ENCODE results near the gene SORBS1. TPM values are rescaled to one million over a fixed set of nuclear protein-coding genes. Genes with fewer than 3 reads are reported as not detected.

Gene SORBS1
- total RNA-seq, 1 experiment from 2014 or later = 39.9 TPM

DNA sequence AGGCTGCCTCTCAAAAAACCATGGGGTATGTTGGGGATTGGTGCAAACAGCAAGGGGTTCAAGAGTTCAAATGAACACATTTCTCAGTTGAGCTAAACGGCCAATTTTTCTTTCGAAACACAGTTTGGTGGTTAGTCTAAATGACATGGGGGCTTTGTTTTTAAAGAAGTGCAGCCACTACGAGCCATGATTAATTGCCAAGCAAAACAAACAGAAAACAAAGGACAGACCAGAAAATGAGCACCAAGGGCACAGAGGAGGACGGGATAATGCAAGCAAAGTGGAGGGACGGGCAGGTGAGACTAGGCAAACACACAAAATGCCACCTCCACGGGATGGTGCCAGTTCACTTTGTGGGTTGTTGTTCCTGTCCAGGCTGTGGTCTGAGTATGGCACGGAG lies 205.9 kb downstream of the SORBS1 start:
- no peaks in the 10 kb centered on the region for H3K9me3 Mint-ChIP-seq
- H3K27me3 Mint-ChIP-seq (ENCODE audit: low read depth) = no peaks in the 10 kb centered on the region
- H3K4me3 Mint-ChIP-seq = no peak overlapping the region
- H3K27ac Mint-ChIP-seq = no peak overlapping the region
- H3K36me3 Mint-ChIP-seq = peaks cover 18% of the 10 kb centered on the region
- no peak for ATAC-seq
- DNase-seq (ENCODE audit: low spot score) = no peak
- POLR2A ChIA-PET = interaction anchor here (0.5 kb wide), 1 partner anchor 49 kb away, joined by 3 read pairs; no protein-coding TSS in a partner anchor
- CTCF ChIA-PET = interaction anchor here (2.0 kb wide), 1 partner anchor 109 kb away, joined by 8 read pairs; no protein-coding TSS in a partner anchor
- peaks cover 3% of the 10 kb centered on the region; the same call in 1 of the 2 replicates for H3K4me1 Mint-ChIP-seq
- no peak for TF ChIP-seq NFE2L1 (CRISPR knock-in tag; IDR thresholded peaks at IDR 0.05)
- TF ChIP-seq RORB (CRISPR knock-in tag; IDR thresholded peaks at IDR 0.05) = no peak
- TF ChIP-seq FOXJ3 (CRISPR knock-in tag; IDR thresholded peaks at IDR 0.05; ENCODE audit: borderline replicate concordance) = no peak
- TF ChIP-seq, protein P1, sequence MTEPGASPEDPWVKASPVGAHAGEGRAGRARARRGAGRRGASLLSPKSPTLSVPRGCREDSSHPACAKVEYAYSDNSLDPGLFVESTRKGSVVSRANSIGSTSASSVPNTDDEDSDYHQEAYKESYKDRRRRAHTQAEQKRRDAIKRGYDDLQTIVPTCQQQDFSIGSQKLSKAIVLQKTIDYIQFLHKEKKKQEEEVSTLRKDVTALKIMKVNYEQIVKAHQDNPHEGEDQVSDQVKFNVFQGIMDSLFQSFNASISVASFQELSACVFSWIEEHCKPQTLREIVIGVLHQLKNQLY (CRISPR knock-in tag; IDR thresholded peaks at IDR 0.05) = no peak
- TF ChIP-seq SOX15 (CRISPR knock-in tag; IDR thresholded peaks at IDR 0.05) = no peak
- TF ChIP-seq ZNF423 (CRISPR knock-in tag; IDR thresholded peaks at IDR 0.05) = no peak
- no peak for TF ChIP-seq NR1H2 (CRISPR knock-in tag; IDR thresholded peaks at IDR 0.05)
- TF ChIP-seq, protein P2, sequence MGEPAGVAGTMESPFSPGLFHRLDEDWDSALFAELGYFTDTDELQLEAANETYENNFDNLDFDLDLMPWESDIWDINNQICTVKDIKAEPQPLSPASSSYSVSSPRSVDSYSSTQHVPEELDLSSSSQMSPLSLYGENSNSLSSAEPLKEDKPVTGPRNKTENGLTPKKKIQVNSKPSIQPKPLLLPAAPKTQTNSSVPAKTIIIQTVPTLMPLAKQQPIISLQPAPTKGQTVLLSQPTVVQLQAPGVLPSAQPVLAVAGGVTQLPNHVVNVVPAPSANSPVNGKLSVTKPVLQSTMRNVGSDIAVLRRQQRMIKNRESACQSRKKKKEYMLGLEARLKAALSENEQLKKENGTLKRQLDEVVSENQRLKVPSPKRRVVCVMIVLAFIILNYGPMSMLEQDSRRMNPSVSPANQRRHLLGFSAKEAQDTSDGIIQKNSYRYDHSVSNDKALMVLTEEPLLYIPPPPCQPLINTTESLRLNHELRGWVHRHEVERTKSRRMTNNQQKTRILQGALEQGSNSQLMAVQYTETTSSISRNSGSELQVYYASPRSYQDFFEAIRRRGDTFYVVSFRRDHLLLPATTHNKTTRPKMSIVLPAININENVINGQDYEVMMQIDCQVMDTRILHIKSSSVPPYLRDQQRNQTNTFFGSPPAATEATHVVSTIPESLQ (CRISPR knock-in tag; IDR thresholded peaks at IDR 0.05) = no peak
- no peak for TF ChIP-seq NR2C2 (CRISPR knock-in tag; IDR thresholded peaks at IDR 0.05)
- no peak for TF ChIP-seq FOXP1 (CRISPR knock-in tag; IDR thresholded peaks at IDR 0.05; ENCODE audit: borderline replicate concordance)
- TF ChIP-seq MYBL2 (CRISPR knock-in tag; IDR thresholded peaks at IDR 0.05) = no peak
- TF ChIP-seq, protein P3, sequence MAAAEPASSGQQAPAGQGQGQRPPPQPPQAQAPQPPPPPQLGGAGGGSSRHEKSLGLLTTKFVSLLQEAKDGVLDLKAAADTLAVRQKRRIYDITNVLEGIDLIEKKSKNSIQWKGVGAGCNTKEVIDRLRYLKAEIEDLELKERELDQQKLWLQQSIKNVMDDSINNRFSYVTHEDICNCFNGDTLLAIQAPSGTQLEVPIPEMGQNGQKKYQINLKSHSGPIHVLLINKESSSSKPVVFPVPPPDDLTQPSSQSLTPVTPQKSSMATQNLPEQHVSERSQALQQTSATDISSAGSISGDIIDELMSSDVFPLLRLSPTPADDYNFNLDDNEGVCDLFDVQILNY (CRISPR knock-in tag; IDR thresholded peaks at IDR 0.05) = no peak
- TF ChIP-seq, protein P4, sequence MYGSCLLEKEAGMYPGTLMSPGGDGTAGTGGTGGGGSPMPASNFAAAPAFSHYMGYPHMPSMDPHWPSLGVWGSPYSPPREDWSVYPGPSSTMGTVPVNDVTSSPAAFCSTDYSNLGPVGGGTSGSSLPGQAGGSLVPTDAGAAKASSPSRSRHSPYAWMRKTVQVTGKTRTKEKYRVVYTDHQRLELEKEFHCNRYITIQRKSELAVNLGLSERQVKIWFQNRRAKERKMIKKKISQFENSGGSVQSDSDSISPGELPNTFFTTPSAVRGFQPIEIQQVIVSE (CRISPR knock-in tag; IDR thresholded peaks at IDR 0.05; ENCODE audit: borderline replicate concordance) = no peak
- no peak for TF ChIP-seq NFATC4 (CRISPR knock-in tag; IDR thresholded peaks at IDR 0.05)

DNA sequence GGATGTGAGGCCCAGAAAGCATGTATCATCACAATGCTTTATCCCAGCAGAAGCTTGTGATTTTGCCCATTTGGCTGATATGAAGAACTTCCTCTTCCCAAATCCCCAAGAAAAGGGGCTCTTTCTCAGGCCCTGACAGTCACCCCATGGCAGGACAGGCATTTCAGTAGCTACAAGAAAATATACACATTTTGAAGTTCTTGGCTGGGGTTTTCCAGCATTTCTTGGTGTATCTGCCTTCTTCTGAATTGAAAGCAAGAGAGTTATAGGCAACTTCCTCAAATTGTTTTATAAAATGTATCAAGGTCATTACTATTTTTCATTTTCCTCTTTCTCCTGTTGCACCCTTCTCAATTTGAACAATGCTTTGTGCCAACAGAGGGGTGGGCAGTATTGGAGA lies 207.1 kb downstream of the SORBS1 start:
- ChIA-PET POLR2A (no interaction called here), CTCF (interaction anchor here (1.9 to 2.0 kb wide), 2 partner anchors 9 to 108 kb away, joined by 8 read pairs; no protein-coding TSS in a partner anchor)
- no peaks in the 10 kb centered on the region for H3K9me3 Mint-ChIP-seq
- TF ChIP-seq, protein P5, sequence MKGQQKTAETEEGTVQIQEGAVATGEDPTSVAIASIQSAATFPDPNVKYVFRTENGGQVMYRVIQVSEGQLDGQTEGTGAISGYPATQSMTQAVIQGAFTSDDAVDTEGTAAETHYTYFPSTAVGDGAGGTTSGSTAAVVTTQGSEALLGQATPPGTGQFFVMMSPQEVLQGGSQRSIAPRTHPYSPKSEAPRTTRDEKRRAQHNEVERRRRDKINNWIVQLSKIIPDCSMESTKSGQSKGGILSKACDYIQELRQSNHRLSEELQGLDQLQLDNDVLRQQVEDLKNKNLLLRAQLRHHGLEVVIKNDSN (CRISPR knock-in tag; IDR thresholded peaks at IDR 0.05) = no peak
- no peak for TF ChIP-seq CREM (CRISPR knock-in tag; IDR thresholded peaks at IDR 0.05)
- TF ChIP-seq, protein P6, sequence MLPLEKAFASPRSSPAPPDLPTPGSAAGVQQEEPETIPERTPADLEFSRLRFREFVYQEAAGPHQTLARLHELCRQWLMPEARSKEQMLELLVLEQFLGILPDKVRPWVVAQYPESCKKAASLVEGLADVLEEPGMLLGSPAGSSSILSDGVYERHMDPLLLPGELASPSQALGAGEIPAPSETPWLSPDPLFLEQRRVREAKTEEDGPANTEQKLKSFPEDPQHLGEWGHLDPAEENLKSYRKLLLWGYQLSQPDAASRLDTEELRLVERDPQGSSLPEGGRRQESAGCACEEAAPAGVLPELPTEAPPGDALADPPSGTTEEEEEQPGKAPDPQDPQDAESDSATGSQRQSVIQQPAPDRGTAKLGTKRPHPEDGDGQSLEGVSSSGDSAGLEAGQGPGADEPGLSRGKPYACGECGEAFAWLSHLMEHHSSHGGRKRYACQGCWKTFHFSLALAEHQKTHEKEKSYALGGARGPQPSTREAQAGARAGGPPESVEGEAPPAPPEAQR (CRISPR knock-in tag; IDR thresholded peaks at IDR 0.05) = no peak
- TF ChIP-seq, protein P7, sequence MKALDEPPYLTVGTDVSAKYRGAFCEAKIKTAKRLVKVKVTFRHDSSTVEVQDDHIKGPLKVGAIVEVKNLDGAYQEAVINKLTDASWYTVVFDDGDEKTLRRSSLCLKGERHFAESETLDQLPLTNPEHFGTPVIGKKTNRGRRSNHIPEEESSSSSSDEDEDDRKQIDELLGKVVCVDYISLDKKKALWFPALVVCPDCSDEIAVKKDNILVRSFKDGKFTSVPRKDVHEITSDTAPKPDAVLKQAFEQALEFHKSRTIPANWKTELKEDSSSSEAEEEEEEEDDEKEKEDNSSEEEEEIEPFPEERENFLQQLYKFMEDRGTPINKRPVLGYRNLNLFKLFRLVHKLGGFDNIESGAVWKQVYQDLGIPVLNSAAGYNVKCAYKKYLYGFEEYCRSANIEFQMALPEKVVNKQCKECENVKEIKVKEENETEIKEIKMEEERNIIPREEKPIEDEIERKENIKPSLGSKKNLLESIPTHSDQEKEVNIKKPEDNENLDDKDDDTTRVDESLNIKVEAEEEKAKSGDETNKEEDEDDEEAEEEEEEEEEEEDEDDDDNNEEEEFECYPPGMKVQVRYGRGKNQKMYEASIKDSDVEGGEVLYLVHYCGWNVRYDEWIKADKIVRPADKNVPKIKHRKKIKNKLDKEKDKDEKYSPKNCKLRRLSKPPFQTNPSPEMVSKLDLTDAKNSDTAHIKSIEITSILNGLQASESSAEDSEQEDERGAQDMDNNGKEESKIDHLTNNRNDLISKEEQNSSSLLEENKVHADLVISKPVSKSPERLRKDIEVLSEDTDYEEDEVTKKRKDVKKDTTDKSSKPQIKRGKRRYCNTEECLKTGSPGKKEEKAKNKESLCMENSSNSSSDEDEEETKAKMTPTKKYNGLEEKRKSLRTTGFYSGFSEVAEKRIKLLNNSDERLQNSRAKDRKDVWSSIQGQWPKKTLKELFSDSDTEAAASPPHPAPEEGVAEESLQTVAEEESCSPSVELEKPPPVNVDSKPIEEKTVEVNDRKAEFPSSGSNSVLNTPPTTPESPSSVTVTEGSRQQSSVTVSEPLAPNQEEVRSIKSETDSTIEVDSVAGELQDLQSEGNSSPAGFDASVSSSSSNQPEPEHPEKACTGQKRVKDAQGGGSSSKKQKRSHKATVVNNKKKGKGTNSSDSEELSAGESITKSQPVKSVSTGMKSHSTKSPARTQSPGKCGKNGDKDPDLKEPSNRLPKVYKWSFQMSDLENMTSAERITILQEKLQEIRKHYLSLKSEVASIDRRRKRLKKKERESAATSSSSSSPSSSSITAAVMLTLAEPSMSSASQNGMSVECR (CRISPR knock-in tag; IDR thresholded peaks at IDR 0.05; ENCODE audit: borderline replicate concordance) = no peak
- TF ChIP-seq, protein P1 (CRISPR knock-in tag; IDR thresholded peaks at IDR 0.05) = no peak
- TF ChIP-seq SOX15 (CRISPR knock-in tag; IDR thresholded peaks at IDR 0.05) = no peak
- no peak for TF ChIP-seq JAZF1 (CRISPR knock-in tag; IDR thresholded peaks at IDR 0.05)
- TF ChIP-seq TEAD4 (CRISPR knock-in tag; IDR thresholded peaks at IDR 0.05) = no peak
- TF ChIP-seq FOXJ3 (CRISPR knock-in tag; IDR thresholded peaks at IDR 0.05; ENCODE audit: borderline replicate concordance) = no peak
- TF ChIP-seq, protein P8, sequence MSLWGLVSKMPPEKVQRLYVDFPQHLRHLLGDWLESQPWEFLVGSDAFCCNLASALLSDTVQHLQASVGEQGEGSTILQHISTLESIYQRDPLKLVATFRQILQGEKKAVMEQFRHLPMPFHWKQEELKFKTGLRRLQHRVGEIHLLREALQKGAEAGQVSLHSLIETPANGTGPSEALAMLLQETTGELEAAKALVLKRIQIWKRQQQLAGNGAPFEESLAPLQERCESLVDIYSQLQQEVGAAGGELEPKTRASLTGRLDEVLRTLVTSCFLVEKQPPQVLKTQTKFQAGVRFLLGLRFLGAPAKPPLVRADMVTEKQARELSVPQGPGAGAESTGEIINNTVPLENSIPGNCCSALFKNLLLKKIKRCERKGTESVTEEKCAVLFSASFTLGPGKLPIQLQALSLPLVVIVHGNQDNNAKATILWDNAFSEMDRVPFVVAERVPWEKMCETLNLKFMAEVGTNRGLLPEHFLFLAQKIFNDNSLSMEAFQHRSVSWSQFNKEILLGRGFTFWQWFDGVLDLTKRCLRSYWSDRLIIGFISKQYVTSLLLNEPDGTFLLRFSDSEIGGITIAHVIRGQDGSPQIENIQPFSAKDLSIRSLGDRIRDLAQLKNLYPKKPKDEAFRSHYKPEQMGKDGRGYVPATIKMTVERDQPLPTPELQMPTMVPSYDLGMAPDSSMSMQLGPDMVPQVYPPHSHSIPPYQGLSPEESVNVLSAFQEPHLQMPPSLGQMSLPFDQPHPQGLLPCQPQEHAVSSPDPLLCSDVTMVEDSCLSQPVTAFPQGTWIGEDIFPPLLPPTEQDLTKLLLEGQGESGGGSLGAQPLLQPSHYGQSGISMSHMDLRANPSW (CRISPR knock-in tag; conservative IDR thresholded peaks at IDR 0.05; ENCODE audit: low read depth) = no peak

More for the DNA sequence above, 207.1 kb downstream of the SORBS1 start:
- no peak overlapping the region for H3K4me3 Mint-ChIP-seq
- peaks cover 18% of the 10 kb centered on the region for H3K36me3 Mint-ChIP-seq
- H3K27ac Mint-ChIP-seq = no peak overlapping the region
- no peaks in the 10 kb centered on the region for H3K27me3 Mint-ChIP-seq (ENCODE audit: low read depth)
- ATAC-seq (no peak), DNase-seq (ENCODE audit: low spot score) (no peak)
- H3K4me1 Mint-ChIP-seq = no peaks in the 10 kb centered on the region

All from WTC11 (cell line).